GM18867 (cell line): ENCODE measurements around the gene RAB3GAP2.
"Not testable (repeated sequence)": the region's sequence is repeated elsewhere in the genome, so short reads cannot be mapped to it uniquely, and the experiment has no call there.

ENCODE experiments used
- ATAC-seq: cut with Tn5 transposase; IDR thresholded peaks from one replicate; pipeline ENCODE4 v1.9.1; 2021; ENCODE audit warnings: mild to moderate bottlenecking, moderate library complexity; ENCODE audit not compliant: unreplicated experiment

Gene RAB3GAP2

GRCh38 chr1:220156620-220157146, 115.6 kb downstream of the RAB3GAP2 start:
- no peak for ATAC-seq

- ATAC-seq, result no peak
Measured at GRCh38 chr1:220153147-220153546, 119.1 kb downstream of the RAB3GAP2 start.

GRCh38 chr1:220151454-220151853, 120.8 kb downstream of the RAB3GAP2 start:
- no peak for ATAC-seq

- no peak for ATAC-seq
Measured at GRCh38 chr1:220149742-220150141, 122.5 kb downstream of the RAB3GAP2 start.

GRCh38 chr1:220144051-220144450, 128.2 kb downstream of the RAB3GAP2 start:
- no peak for ATAC-seq

GRCh38 chr1:220139966-220140365, 132.3 kb downstream of the RAB3GAP2 start:
- no peak for ATAC-seq

- ATAC-seq, result no peak
Measured at GRCh38 chr1:220137019-220137786, 135.1 kb downstream of the RAB3GAP2 start.

GRCh38 chr1:220135755-220136154, 136.5 kb downstream of the RAB3GAP2 start:
- no peak for ATAC-seq

- ATAC-seq, result no peak
Measured at GRCh38 chr1:220129479-220130210, 142.6 kb downstream of the RAB3GAP2 start.

- no peak for ATAC-seq
Measured at GRCh38 chr1:220127076-220127475, 145.2 kb downstream of the RAB3GAP2 start.

GRCh38 chr1:220124542-220124941, 147.7 kb downstream of the RAB3GAP2 start:
- ATAC-seq, result no peak

- ATAC-seq, result peak; percentile 40
Measured at GRCh38 chr1:220123889-220124288, 148.4 kb downstream of the RAB3GAP2 start.

- no peak for ATAC-seq
Measured at GRCh38 chr1:220123066-220123465, 149.2 kb downstream of the RAB3GAP2 start.

GRCh38 chr1:220121791-220122530, 150.3 kb downstream of the RAB3GAP2 start:
- ATAC-seq, result no peak

- no peak for ATAC-seq
Measured at GRCh38 chr1:220119043-220119512, 153.2 kb downstream of the RAB3GAP2 start.

- ATAC-seq, result peak; percentile 71
Measured at GRCh38 chr1:220113136-220113695, 159.0 kb downstream of the RAB3GAP2 start.

GRCh38 chr1:220112600-220112999, 159.7 kb downstream of the RAB3GAP2 start:
- ATAC-seq, result not testable (repeated sequence)

GRCh38 chr1:220110473-220110872, 161.8 kb downstream of the RAB3GAP2 start:
- not testable (repeated sequence) for ATAC-seq

- ATAC-seq, result no peak
Measured at GRCh38 chr1:220099826-220100225, 172.4 kb downstream of the RAB3GAP2 start.
